ENCODE data around the gene TOMM5.

- TF ChIP-seq CEBPB (IDR thresholded peaks at IDR 0.05; ENCODE audit: low read depth) (no peak), RAD21 (IDR thresholded peaks at IDR 0.05; ENCODE audit: low read depth) (no peak), SIN3A (IDR thresholded peaks at IDR 0.05; ENCODE audit: low read depth) (no peak), EZH2 (IDR thresholded peaks at IDR 0.05) (no peak), ZBTB33 (IDR thresholded peaks at IDR 0.05; ENCODE audit: extremely low read depth, insufficient replicate concordance, low read length) (no peak), CTCF (IDR thresholded peaks at IDR 0.05 in 2 of 3, conservative IDR thresholded peaks at IDR 0.05 in 1 of 3; ENCODE audit: borderline replicate concordance in 1 of 3, insufficient read depth in 1 of 3, low read depth in 2 of 3, low read length in 2 of 3) (no peak), POLR2AphosphoS5 (IDR thresholded peaks at IDR 0.05; ENCODE audit: low read depth, low read length) (no peak), SRF (IDR thresholded peaks at IDR 0.05; ENCODE audit: low read depth) (no peak), MAX (IDR thresholded peaks at IDR 0.05) (no peak)
Measured at GRCh38 chr9:37559855-37560592, 32.4 kb downstream of the TOMM5 start.
